HEK293 (cell line): ENCODE results near the gene PINLYP.

Source experiments
- CTCF ChIP-seq: fragments of 450-650 bp; formaldehyde crosslinking; IDR thresholded peaks from 2 replicates; pipeline ENCODE4 v1.5.1; 2016; ENCODE audit warnings: missing biosample characterization, missing genetic modification characterization
- SP2 ChIP-seq: fragments of 450-650 bp; formaldehyde crosslinking; IDR thresholded peaks from 2 replicates; pipeline ENCODE4 v1.5.1; 2016; ENCODE audit warnings: missing biosample characterization, missing genetic modification characterization
- TCF7L2 ChIP-seq: IDR thresholded peaks from 2 replicates; pipeline ENCODE4 v1.6.1; 2011; ENCODE audit warnings: low read depth, mild to moderate bottlenecking, inconsistent platforms, low read length, moderate library complexity, borderline replicate concordance
- ZBTB8A ChIP-seq: fragments of 450-650 bp; formaldehyde crosslinking; IDR thresholded peaks from 2 replicates; pipeline ENCODE4 v1.5.1; 2016; ENCODE audit warnings: missing biosample characterization, missing genetic modification characterization
- ZNF175 ChIP-seq: fragments of 450-650 bp; formaldehyde crosslinking; IDR thresholded peaks from 2 replicates; pipeline ENCODE4 v1.5.1; 2016; ENCODE audit warnings: missing biosample characterization, missing genetic modification characterization
- ZNF2 ChIP-seq: fragments of 450-650 bp; formaldehyde crosslinking; IDR thresholded peaks from 2 replicates; pipeline ENCODE4 v1.5.1; 2016; ENCODE audit warnings: missing biosample characterization, missing genetic modification characterization
- ZNF433 ChIP-seq: fragments of 450-650 bp; formaldehyde crosslinking; IDR thresholded peaks from 2 replicates; pipeline ENCODE4 v1.5.1; 2016; ENCODE audit warnings: missing biosample characterization, missing genetic modification characterization, low read depth
- ZNF624 ChIP-seq: fragments of 450-650 bp; formaldehyde crosslinking; IDR thresholded peaks from 2 replicates; pipeline ENCODE4 v1.5.1; 2017; ENCODE audit warnings: missing biosample characterization, missing genetic modification characterization
- ZNF629 ChIP-seq: fragments of 450-650 bp; formaldehyde crosslinking; IDR thresholded peaks from 2 replicates; pipeline ENCODE4 v1.5.1; 2017; ENCODE audit warnings: missing biosample characterization, missing genetic modification characterization
- ZNF660 ChIP-seq: fragments of 450-650 bp; IDR thresholded peaks from 2 replicates; pipeline ENCODE4 v1.5.1; 2018; ENCODE audit warnings: missing biosample characterization, mild to moderate bottlenecking, missing genetic modification characterization

- TF ChIP-seq ZNF433 (tag by site-specific recombination) (no peak), SP2 (tag by site-specific recombination) (no peak), CTCF (tag by site-specific recombination) (no peak), ZNF175 (tag by site-specific recombination) (no peak), TCF7L2 (no peak), ZNF2 (tag by site-specific recombination) (no peak), ZNF660 (no peak), ZNF624 (tag by site-specific recombination) (no peak), ZBTB8A (tag by site-specific recombination) (no peak), ZNF629 (tag by site-specific recombination) (no peak)
Observed at GRCh38 chr19:43545981-43546380, 29.6 kb upstream of the PINLYP start.
